Measurements from ENCODE around the gene CHRNA1.

- TF ChIP-seq CTCF (conservative IDR thresholded peaks at IDR 0.05) = no peak
- TF ChIP-seq EZH2 (IDR thresholded peaks at IDR 0.05; ENCODE audit: low read depth) = no peak
Observed at GRCh38 chr2:174780856-174781255, 16.6 kb upstream of the CHRNA1 start.

All from PC-9 (cell line).